ENCODE results near the gene EVC. TPM values are rescaled to one million over a fixed set of nuclear protein-coding genes. Genes with fewer than 3 reads are reported as not detected.

Gene EVC
- total RNA-seq, 1 experiment from 2014 or later: not detected

DNA sequence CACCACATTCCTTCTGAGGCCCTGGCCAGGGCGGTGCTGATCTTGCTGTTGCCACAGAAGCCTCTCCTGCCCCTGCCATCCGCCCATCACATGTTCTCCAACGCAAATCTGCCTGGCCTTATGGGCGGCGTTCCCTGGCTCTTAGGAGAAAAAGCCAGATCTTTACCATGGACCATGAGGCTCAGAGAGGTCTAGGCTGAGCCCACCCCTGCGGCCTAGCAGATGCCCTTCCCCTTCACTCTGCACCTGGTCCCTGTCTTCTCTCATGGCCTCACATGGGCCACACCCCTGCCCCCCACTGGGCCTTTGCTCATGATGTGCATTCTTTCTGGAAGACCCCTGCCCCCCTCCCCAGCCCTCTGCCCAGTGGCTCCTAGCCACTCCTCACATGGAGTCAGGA lies 103.4 kb downstream of the EVC start:
- TF ChIP-seq, protein P1, sequence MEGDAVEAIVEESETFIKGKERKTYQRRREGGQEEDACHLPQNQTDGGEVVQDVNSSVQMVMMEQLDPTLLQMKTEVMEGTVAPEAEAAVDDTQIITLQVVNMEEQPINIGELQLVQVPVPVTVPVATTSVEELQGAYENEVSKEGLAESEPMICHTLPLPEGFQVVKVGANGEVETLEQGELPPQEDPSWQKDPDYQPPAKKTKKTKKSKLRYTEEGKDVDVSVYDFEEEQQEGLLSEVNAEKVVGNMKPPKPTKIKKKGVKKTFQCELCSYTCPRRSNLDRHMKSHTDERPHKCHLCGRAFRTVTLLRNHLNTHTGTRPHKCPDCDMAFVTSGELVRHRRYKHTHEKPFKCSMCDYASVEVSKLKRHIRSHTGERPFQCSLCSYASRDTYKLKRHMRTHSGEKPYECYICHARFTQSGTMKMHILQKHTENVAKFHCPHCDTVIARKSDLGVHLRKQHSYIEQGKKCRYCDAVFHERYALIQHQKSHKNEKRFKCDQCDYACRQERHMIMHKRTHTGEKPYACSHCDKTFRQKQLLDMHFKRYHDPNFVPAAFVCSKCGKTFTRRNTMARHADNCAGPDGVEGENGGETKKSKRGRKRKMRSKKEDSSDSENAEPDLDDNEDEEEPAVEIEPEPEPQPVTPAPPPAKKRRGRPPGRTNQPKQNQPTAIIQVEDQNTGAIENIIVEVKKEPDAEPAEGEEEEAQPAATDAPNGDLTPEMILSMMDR (IDR thresholded peaks at IDR 0.05; ENCODE audit: unreplicated experiment): no peak
- no peaks in the 10 kb centered on the region for H3K36me3 Mint-ChIP-seq (ENCODE audit: insufficient read depth, unreplicated experiment)
- H3K27me3 Mint-ChIP-seq (ENCODE audit: unreplicated experiment): no peaks in the 10 kb centered on the region
- DNase-seq: no peak
- intact Hi-C loops (cut with micrococcal nuclease; ENCODE audit: unreplicated experiment): loop anchor here (10.0 kb wide), 1 partner anchor 760 kb away; the partner anchor contains the start of gene STK32B
- peaks cover 3% of the 10 kb centered on the region for H3K9me3 Mint-ChIP-seq (ENCODE audit: low read depth, unreplicated experiment)
- H3K4me1 Mint-ChIP-seq (ENCODE audit: low read depth, unreplicated experiment): no peaks in the 10 kb centered on the region
- CTCF ChIA-PET: no interaction called here
- H3K27ac Mint-ChIP-seq (ENCODE audit: unreplicated experiment): no peak overlapping the region
- H3K4me3 Mint-ChIP-seq (ENCODE audit: low read depth, unreplicated experiment): no peak overlapping the region
- BruUV-seq (replicated peaks): no TSS peak

DNA sequence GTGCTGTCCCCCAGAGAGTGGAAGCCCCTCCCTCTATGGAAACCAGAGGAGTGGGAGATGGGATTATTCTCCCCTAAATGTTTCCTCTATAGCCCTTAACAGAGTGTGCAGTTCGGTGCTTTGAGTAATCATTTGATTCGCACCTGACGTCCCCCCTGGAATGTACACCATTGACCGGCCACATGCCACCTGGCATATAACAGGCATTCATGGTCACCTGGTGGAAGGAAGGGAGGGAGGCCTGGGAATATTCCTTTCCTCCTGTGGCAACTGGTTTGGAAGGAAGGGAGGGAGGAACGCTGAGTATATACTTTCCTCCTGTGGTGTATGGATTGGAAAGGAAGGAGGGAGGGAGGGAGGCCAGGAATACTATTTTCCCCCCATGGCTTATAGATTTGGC lies 104.6 kb downstream of the EVC start:
- H3K4me3 Mint-ChIP-seq (ENCODE audit: low read depth, unreplicated experiment): no peak overlapping the region
- no TSS peak for BruUV-seq (replicated peaks)

DNA sequence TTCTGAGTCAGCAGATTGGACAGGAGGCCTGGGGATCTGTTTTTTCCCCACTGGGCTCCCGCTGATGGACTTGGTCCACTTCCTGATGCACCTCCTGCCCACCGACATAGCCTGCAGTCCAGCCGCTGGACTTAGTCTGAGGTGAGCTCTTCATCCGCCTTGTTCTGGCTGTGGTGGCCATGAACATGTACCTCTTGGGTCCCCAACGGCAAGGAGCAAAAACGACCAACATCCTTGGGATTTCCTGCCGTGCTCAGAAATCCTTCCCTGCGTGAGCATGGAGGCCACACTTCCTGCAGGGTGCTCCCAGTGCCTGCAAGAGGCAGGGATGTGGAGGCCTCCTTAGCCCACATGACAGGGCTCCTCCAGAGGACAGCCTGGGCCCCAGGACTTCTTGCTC lies 105.1 kb downstream of the EVC start:
- intact Hi-C loops (cut with micrococcal nuclease; ENCODE audit: unreplicated experiment): loop anchor here (10.0 kb wide), 1 partner anchor 761 kb away; the partner anchor contains the start of gene STK32B
- TF ChIP-seq, protein P1 (IDR thresholded peaks at IDR 0.05; ENCODE audit: unreplicated experiment): no peak
- no peak for DNase-seq
- Mint-ChIP-seq H3K27ac (ENCODE audit: unreplicated experiment) (no peak overlapping the region), H3K4me1 (ENCODE audit: low read depth, unreplicated experiment) (no peaks in the 10 kb centered on the region), H3K27me3 (ENCODE audit: unreplicated experiment) (no peaks in the 10 kb centered on the region), H3K9me3 (ENCODE audit: low read depth, unreplicated experiment) (peaks cover 5% of the 10 kb centered on the region), H3K4me3 (ENCODE audit: low read depth, unreplicated experiment) (no peak overlapping the region), H3K36me3 (ENCODE audit: insufficient read depth, unreplicated experiment) (no peaks in the 10 kb centered on the region)
- CTCF ChIA-PET: no interaction called here
- no TSS peak for BruUV-seq (replicated peaks)

More for the DNA sequence above, 104.6 kb downstream of the EVC start:
- no peaks in the 10 kb centered on the region for H3K36me3 Mint-ChIP-seq (ENCODE audit: insufficient read depth, unreplicated experiment)
- H3K4me1 Mint-ChIP-seq (ENCODE audit: low read depth, unreplicated experiment): no peaks in the 10 kb centered on the region
- TF ChIP-seq, protein P1 (IDR thresholded peaks at IDR 0.05; ENCODE audit: unreplicated experiment): no peak
- CTCF ChIA-PET: no interaction called here
- no peak overlapping the region for H3K27ac Mint-ChIP-seq (ENCODE audit: unreplicated experiment)
- H3K9me3 Mint-ChIP-seq (ENCODE audit: low read depth, unreplicated experiment): peaks cover 5% of the 10 kb centered on the region
- intact Hi-C loops (cut with micrococcal nuclease; ENCODE audit: unreplicated experiment): loop anchor here (10.0 kb wide), 1 partner anchor 761 kb away; the partner anchor contains the start of gene STK32B
- DNase-seq: no peak
- no peaks in the 10 kb centered on the region for H3K27me3 Mint-ChIP-seq (ENCODE audit: unreplicated experiment)

DNA sequence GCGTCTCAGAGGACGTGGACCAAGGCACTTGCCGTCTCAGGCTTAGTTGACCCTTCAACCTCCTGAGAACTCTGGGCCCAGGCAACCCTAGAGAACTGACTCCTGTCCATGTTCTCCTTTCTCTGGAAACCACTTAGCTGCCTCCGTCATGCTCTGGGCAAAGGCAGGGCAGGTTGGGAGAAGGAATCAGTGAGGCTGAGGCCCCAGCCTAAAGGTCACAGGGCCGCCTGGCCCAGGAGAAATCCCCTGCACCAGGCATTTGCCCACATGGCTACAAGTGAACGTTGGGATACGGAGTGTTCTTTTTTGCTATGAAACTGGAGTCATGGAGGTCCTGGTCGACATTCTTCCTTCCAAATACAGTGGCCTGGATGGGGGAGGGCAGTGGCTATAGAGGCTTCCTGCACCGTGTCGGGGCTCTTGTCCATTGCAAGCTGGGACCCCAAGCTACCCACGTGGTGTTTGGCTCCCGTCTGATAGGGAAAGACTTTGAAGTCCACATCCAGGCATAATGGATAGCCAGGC lies 105.9 kb downstream of the EVC start:
- intact Hi-C loops (cut with micrococcal nuclease; ENCODE audit: unreplicated experiment): loop anchor here (10.0 kb wide), 1 partner anchor 762 kb away; the partner anchor contains the start of gene STK32B
- Mint-ChIP-seq H3K4me1 (ENCODE audit: low read depth, unreplicated experiment) (no peaks in the 10 kb centered on the region), H3K27me3 (ENCODE audit: unreplicated experiment) (no peaks in the 10 kb centered on the region), H3K9me3 (ENCODE audit: low read depth, unreplicated experiment) (peaks cover 5% of the 10 kb centered on the region), H3K27ac (ENCODE audit: unreplicated experiment) (no peak overlapping the region), H3K4me3 (ENCODE audit: low read depth, unreplicated experiment) (no peak overlapping the region), H3K36me3 (ENCODE audit: insufficient read depth, unreplicated experiment) (no peaks in the 10 kb centered on the region)
- no TSS peak for BruUV-seq (replicated peaks)
- CTCF ChIA-PET: no interaction called here
- no peak for DNase-seq
- TF ChIP-seq, protein P1 (IDR thresholded peaks at IDR 0.05; ENCODE audit: unreplicated experiment): no peak

Data from Calu3 (cell line).